Measurements from ENCODE around the gene APOBEC3A.
"Not testable (repeated sequence)": the region's sequence is repeated elsewhere in the genome, so short reads cannot be mapped to it uniquely, and the experiment has no call there.

APOBEC3A gene

GRCh38 chr22:38935616-38936015, 21.8 kb upstream of the APOBEC3A start:
- Mint-ChIP-seq H3K9me3 (no peaks in the 10 kb centered on the region), H3K36me3 (ENCODE audit: insufficient read depth) (peaks cover 2% of the 10 kb centered on the region), H3K27ac (ENCODE audit: low read depth) (no peak overlapping the region), H3K4me1 (no peaks in the 10 kb centered on the region), H3K27me3 (peaks cover 56% of the 10 kb centered on the region), H3K4me3 (no peak overlapping the region)
- ATAC-seq (replicated peaks; ENCODE audit: extremely low read depth, poor library complexity, severe bottlenecking): no peak
- no peak for DNase-seq (ENCODE audit: low spot score in 2 of 2)

GRCh38 chr22:38936562-38936961, 20.8 kb upstream of the APOBEC3A start:
- H3K4me1 Mint-ChIP-seq: peaks cover 6% of the 10 kb centered on the region
- H3K9me3 Mint-ChIP-seq: no peaks in the 10 kb centered on the region
- no peak for DNase-seq (ENCODE audit: low spot score in 2 of 2)
- H3K4me3 Mint-ChIP-seq: no peak overlapping the region
- peaks cover 2% of the 10 kb centered on the region for H3K36me3 Mint-ChIP-seq (ENCODE audit: insufficient read depth)
- no peak for ATAC-seq (replicated peaks; ENCODE audit: extremely low read depth, poor library complexity, severe bottlenecking)
- no peak overlapping the region for H3K27ac Mint-ChIP-seq (ENCODE audit: low read depth)
- peaks cover 62% of the 10 kb centered on the region for H3K27me3 Mint-ChIP-seq

DNA sequence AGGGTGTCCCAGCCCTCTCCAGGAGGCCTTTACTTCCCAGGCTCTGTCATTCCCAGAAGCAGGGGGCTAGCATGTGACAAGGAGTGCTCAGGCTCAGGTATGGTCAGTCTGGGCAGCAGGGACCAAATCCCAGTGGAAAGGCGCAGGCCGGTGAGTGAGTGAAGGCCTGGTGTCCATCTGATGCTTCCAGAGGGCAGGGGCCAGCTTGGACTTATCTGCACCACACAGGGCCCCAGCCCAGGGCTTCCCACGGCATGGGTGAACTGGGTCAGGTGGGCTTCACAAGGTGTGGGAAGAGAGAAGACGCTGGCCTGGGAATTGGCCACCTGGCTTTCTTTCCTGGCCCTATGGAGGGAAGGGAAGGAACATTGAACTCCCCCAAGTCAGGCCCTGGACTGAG, 20.4 kb upstream of the APOBEC3A start:
- DNase-seq (ENCODE audit: low spot score in 2 of 2): no peak
- no peak for ATAC-seq (replicated peaks; ENCODE audit: extremely low read depth, poor library complexity, severe bottlenecking)
- Mint-ChIP-seq H3K9me3 (no peaks in the 10 kb centered on the region), H3K4me3 (no peak overlapping the region), H3K27me3 (peaks cover 67% of the 10 kb centered on the region), H3K4me1 (peaks cover 11% of the 10 kb centered on the region), H3K36me3 (ENCODE audit: insufficient read depth) (peaks cover 2% of the 10 kb centered on the region), H3K27ac (ENCODE audit: low read depth) (no peak overlapping the region)

DNA sequence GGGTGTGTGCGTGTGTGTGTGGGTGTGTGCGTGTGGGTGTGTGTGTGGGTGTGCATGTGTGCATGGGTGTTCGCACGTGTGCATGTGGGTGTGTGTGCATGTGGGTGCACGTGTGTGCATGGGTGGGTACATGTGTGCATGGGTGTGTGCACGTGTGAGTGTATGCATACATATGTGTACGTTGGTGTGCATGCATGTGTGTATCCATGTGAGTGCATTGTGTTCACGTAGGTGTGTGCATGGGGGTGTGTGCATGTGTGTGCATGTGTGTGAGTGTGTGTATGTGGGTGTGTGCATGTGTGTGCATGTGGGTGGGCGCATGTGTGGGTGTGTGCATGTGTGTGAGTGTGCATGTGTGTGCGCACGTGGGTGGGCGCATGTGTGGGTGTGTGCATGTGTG, 19.9 kb upstream of the APOBEC3A start:
- H3K27ac Mint-ChIP-seq (ENCODE audit: low read depth): no peak overlapping the region
- H3K36me3 Mint-ChIP-seq (ENCODE audit: insufficient read depth): peaks cover 2% of the 10 kb centered on the region

DNA sequence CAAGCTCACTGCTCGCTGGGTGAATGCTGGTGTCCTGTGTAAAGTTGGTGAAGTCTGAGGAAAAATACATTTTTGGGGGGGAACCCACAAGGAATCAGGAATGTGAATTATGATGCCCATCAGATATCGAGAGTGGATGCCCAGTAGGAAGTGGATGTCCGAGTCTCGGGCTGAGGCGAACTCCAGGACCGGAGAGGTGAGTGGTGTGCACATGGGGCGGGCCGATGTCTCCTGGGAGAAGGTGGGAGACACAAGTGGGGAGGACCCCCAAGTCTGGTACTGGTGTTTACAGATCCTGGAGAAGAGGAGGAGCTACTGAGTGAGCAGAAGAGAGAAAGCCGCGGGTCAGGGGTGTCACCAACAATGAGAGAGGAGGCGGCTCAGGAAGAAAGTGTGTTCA, 19.2 kb upstream of the APOBEC3A start:
- Mint-ChIP-seq H3K4me1 (peaks cover 15% of the 10 kb centered on the region), H3K27ac (ENCODE audit: low read depth) (peak overlapping the region; percentile 44), H3K36me3 (ENCODE audit: insufficient read depth) (peaks cover 2% of the 10 kb centered on the region), H3K9me3 (no peaks in the 10 kb centered on the region), H3K4me3 (no peak overlapping the region), H3K27me3 (peaks cover 79% of the 10 kb centered on the region)
- no peak for DNase-seq (ENCODE audit: low spot score in 2 of 2)
- no peak for ATAC-seq (replicated peaks; ENCODE audit: extremely low read depth, poor library complexity, severe bottlenecking)

More for the DNA sequence above, 19.9 kb upstream of the APOBEC3A start:
- ATAC-seq (replicated peaks; ENCODE audit: extremely low read depth, poor library complexity, severe bottlenecking): no peak
- no peak for DNase-seq (ENCODE audit: low spot score in 2 of 2)
- Mint-ChIP-seq H3K9me3 (no peaks in the 10 kb centered on the region), H3K4me3 (no peak overlapping the region), H3K4me1 (peaks cover 13% of the 10 kb centered on the region), H3K27me3 (peaks cover 72% of the 10 kb centered on the region)

- H3K27me3 Mint-ChIP-seq: peaks cover 82% of the 10 kb centered on the region
- H3K4me3 Mint-ChIP-seq: no peak overlapping the region
- H3K36me3 Mint-ChIP-seq (ENCODE audit: insufficient read depth): peaks cover 2% of the 10 kb centered on the region
These were observed 18.5 kb upstream of the APOBEC3A start for GRCh38 chr22:38938925-38939324.

DNA sequence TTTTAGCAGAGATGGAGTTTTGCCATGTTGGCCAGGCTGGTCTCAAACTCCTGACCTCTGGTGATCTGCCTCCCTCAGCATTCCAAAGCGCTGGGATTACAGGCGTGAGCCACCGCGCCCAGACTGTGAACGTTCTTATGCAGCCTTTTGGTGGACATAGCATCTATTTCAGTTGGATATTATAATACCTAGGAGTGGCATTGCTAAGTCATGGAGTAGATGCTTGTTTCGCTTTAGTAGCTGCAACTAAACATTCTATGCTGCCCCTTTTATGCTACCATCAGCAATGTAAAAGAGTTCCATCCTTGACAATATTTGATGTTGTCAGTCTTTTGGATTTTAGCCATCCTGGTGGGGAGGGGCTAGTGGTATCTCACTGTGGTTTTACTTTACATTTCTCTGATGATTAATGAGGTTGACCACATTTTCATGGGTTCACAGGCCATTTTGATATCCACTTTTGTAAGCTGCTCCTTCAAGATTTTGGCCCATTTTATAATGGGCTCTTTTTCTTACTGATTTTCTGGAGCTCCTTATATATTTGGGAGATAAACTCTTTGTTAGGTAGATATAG, 16.5 kb upstream of the APOBEC3A start:
- Mint-ChIP-seq H3K27ac (ENCODE audit: low read depth) (peak overlapping the region; percentile 35), H3K9me3 (no peaks in the 10 kb centered on the region), H3K27me3 (peaks cover 82% of the 10 kb centered on the region), H3K36me3 (ENCODE audit: insufficient read depth) (peaks cover 2% of the 10 kb centered on the region), H3K4me1 (peaks cover 19% of the 10 kb centered on the region), H3K4me3 (peak overlapping the region; percentile 73)
- ATAC-seq (replicated peaks; ENCODE audit: extremely low read depth, poor library complexity, severe bottlenecking) (peak; percentile 24), DNase-seq (ENCODE audit: low spot score in 2 of 2) (no peak)

More at GRCh38 chr22:38938925-38939324, 18.5 kb upstream of the APOBEC3A start:
- Mint-ChIP-seq H3K9me3 (no peaks in the 10 kb centered on the region), H3K27ac (ENCODE audit: low read depth) (no peak overlapping the region), H3K4me1 (peaks cover 19% of the 10 kb centered on the region)
- ATAC-seq (replicated peaks; ENCODE audit: extremely low read depth, poor library complexity, severe bottlenecking): no peak
- no peak for DNase-seq (ENCODE audit: low spot score in 2 of 2)

- Mint-ChIP-seq H3K27me3 (peaks cover 82% of the 10 kb centered on the region), H3K4me1 (peaks cover 19% of the 10 kb centered on the region)
These were observed 15.9 kb upstream of the APOBEC3A start for GRCh38 chr22:38941488-38941987.

GRCh38 chr22:38942702-38943101, 14.7 kb upstream of the APOBEC3A start:
- Mint-ChIP-seq H3K27me3 (peaks cover 93% of the 10 kb centered on the region), H3K9me3 (no peaks in the 10 kb centered on the region), H3K36me3 (ENCODE audit: insufficient read depth) (peaks cover 2% of the 10 kb centered on the region), H3K27ac (ENCODE audit: low read depth) (no peak overlapping the region), H3K4me3 (no peak overlapping the region), H3K4me1 (peaks cover 19% of the 10 kb centered on the region)
- DNase-seq (ENCODE audit: low spot score in 2 of 2) (no peak), ATAC-seq (replicated peaks; ENCODE audit: extremely low read depth, poor library complexity, severe bottlenecking) (no peak)

More at GRCh38 chr22:38941488-38941987, 15.9 kb upstream of the APOBEC3A start:
- ATAC-seq (replicated peaks; ENCODE audit: extremely low read depth, poor library complexity, severe bottlenecking) (peak; percentile 49), DNase-seq (ENCODE audit: low spot score in 2 of 2) (no peak)
- Mint-ChIP-seq H3K4me3 (peak overlapping the region; percentile 73), H3K36me3 (ENCODE audit: insufficient read depth) (peaks cover 2% of the 10 kb centered on the region), H3K27ac (ENCODE audit: low read depth) (peak overlapping the region; percentile 35), H3K9me3 (no peaks in the 10 kb centered on the region)

GRCh38 chr22:38943201-38943600, 14.2 kb upstream of the APOBEC3A start:
- peaks cover 2% of the 10 kb centered on the region for H3K36me3 Mint-ChIP-seq (ENCODE audit: insufficient read depth)
- peaks cover 93% of the 10 kb centered on the region for H3K27me3 Mint-ChIP-seq
- no peak for ATAC-seq (replicated peaks; ENCODE audit: extremely low read depth, poor library complexity, severe bottlenecking)
- H3K4me3 Mint-ChIP-seq: peak overlapping the region; percentile 6
- no peak for DNase-seq (ENCODE audit: low spot score in 2 of 2)
- no peaks in the 10 kb centered on the region for H3K9me3 Mint-ChIP-seq
- peaks cover 19% of the 10 kb centered on the region for H3K4me1 Mint-ChIP-seq
- H3K27ac Mint-ChIP-seq (ENCODE audit: low read depth): no peak overlapping the region

DNA sequence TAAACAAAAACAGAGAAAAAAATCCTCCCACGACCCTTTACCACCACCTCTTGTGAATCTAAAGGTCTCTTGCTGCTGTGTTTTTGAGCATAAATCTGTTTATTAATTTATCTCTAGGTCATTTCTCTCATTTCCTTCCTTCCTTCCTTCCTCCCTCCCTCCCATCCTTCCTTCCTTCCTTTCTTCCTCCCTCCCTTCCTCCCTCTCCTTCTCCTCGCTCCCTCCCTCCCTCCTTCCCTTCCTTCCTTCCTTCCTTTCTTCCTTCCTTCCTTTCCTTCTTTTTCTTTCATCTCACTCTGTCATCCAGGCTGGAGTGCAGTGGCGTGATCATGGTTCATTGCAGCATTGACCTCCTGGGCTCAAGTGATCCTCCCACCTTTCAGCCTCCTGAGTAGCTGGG, 13.5 kb upstream of the APOBEC3A start:
- H3K27me3 Mint-ChIP-seq: peaks cover 91% of the 10 kb centered on the region
- H3K27ac Mint-ChIP-seq (ENCODE audit: low read depth): no peak overlapping the region
- H3K9me3 Mint-ChIP-seq: no peaks in the 10 kb centered on the region
- H3K4me3 Mint-ChIP-seq: no peak overlapping the region
- DNase-seq (ENCODE audit: low spot score in 2 of 2): no peak
- peaks cover 19% of the 10 kb centered on the region for H3K4me1 Mint-ChIP-seq
- peaks cover 2% of the 10 kb centered on the region for H3K36me3 Mint-ChIP-seq (ENCODE audit: insufficient read depth)
- ATAC-seq (replicated peaks; ENCODE audit: extremely low read depth, poor library complexity, severe bottlenecking): no peak

DNA sequence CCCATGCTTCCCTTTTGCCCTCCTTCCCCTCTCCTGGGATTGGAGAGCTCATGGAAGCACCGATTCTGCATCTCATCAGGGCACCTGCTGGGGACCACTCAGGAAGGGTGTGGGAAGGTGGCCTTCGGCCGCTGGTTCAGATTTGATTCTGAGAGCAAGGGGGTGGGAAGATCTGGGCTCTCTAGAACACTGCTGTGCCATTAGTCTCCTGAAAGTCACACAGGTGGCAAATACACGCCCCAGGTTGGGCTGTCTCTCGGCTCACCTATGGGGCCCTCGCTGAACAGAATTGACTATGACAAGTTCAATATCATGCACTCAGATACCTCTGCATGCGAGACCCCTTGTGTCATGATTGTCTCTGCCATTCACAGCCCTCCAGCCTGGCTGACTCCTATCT, 12.8 kb upstream of the APOBEC3A start:
- no peak overlapping the region for H3K27ac Mint-ChIP-seq (ENCODE audit: low read depth)
- no peaks in the 10 kb centered on the region for H3K36me3 Mint-ChIP-seq (ENCODE audit: insufficient read depth)
- ATAC-seq (replicated peaks; ENCODE audit: extremely low read depth, poor library complexity, severe bottlenecking) (no peak), DNase-seq (ENCODE audit: low spot score in 2 of 2) (no peak)
- H3K27me3 Mint-ChIP-seq: peaks cover 83% of the 10 kb centered on the region
- H3K9me3 Mint-ChIP-seq: no peaks in the 10 kb centered on the region
- H3K4me3 Mint-ChIP-seq: no peak overlapping the region
- peaks cover 19% of the 10 kb centered on the region for H3K4me1 Mint-ChIP-seq

GRCh38 chr22:38945706-38946338, 11.6 kb upstream of the APOBEC3A start:
- H3K27me3 Mint-ChIP-seq: peaks cover 79% of the 10 kb centered on the region
- DNase-seq (ENCODE audit: low spot score in 2 of 2); ATAC-seq (replicated peaks; ENCODE audit: extremely low read depth, poor library complexity, severe bottlenecking); H3K4me3 Mint-ChIP-seq; H3K36me3 Mint-ChIP-seq (ENCODE audit: insufficient read depth); H3K27ac Mint-ChIP-seq (ENCODE audit: low read depth); H3K9me3 Mint-ChIP-seq: not testable (repeated sequence)
- H3K4me1 Mint-ChIP-seq: peaks cover 19% of the 10 kb centered on the region
